AG10803 (cell line): ENCODE data around the gene NINJ2.

Experiments
- DNase-seq: peaks from one replicate; pipeline ENCODE4 v3.0.0; 2010; ENCODE audit warnings: low read depth
- H3K4me3 ChIP-seq: 2 replicates; pipeline ENCODE4 v1.5.1; 2011; ENCODE audit warnings: mild to moderate bottlenecking, low read length, control low read depth
- CTCF ChIP-seq: conservative IDR thresholded peaks from 2 replicates; pipeline ENCODE4 v1.5.1; 2011; ENCODE audit warnings: mild to moderate bottlenecking, low read length, control low read depth, inconsistent platforms

The NINJ2 gene

GRCh38 chr12:538731-539539 is 124.3 kb downstream of the NINJ2 start:
- peak; percentile 62 for DNase-seq
- H3K4me3 ChIP-seq = no peak overlapping the region
- no peak for TF ChIP-seq CTCF

- DNase-seq = no peak
- H3K4me3 ChIP-seq = no peak overlapping the region
- no peak for TF ChIP-seq CTCF
Measured at GRCh38 chr12:537772-538171, 125.5 kb downstream of the NINJ2 start.

GRCh38 chr12:536751-537245 is 126.4 kb downstream of the NINJ2 start:
- no peak for DNase-seq
- TF ChIP-seq CTCF = no peak
- no peak overlapping the region for H3K4me3 ChIP-seq

- H3K4me3 ChIP-seq = no peak overlapping the region
- no peak for DNase-seq
- TF ChIP-seq CTCF = no peak
Measured at GRCh38 chr12:535396-535795, 127.8 kb downstream of the NINJ2 start.

GRCh38 chr12:534216-534615 is 129.0 kb downstream of the NINJ2 start:
- no peak for TF ChIP-seq CTCF
- no peak overlapping the region for H3K4me3 ChIP-seq
- DNase-seq = no peak

- no peak for DNase-seq
- no peak overlapping the region for H3K4me3 ChIP-seq
- TF ChIP-seq CTCF = no peak
Measured at GRCh38 chr12:533718-534117, 129.5 kb downstream of the NINJ2 start.

GRCh38 chr12:532908-533565 is 130.2 kb downstream of the NINJ2 start:
- peak; percentile 97 for DNase-seq

More at GRCh38 chr12:532908-533565, 130.2 kb downstream of the NINJ2 start:
- no peak for TF ChIP-seq CTCF
- H3K4me3 ChIP-seq = no peak overlapping the region
